Suppressor macrophage treated with lipopolysaccharide for 4 hours (primary cell): ENCODE measurements around the gene MGA.
A peak's percentile ranks its signal among the peaks of the same experiment; 100 is the strongest.

Experiments
- DNase-seq: peaks from one replicate; pipeline ENCODE4 v3.0.0-alpha.2; 2020

The MGA gene

GRCh38 chr15:41660235-41661077 lies at the start of gene MGA:
TSS of gene MGA (plus strand) at chr15:41660405.
- peak; percentile 96 for DNase-seq

- no peak for DNase-seq
These were observed 39.5 kb upstream of the MGA start for GRCh38 chr15:41620536-41621199.

DNA sequence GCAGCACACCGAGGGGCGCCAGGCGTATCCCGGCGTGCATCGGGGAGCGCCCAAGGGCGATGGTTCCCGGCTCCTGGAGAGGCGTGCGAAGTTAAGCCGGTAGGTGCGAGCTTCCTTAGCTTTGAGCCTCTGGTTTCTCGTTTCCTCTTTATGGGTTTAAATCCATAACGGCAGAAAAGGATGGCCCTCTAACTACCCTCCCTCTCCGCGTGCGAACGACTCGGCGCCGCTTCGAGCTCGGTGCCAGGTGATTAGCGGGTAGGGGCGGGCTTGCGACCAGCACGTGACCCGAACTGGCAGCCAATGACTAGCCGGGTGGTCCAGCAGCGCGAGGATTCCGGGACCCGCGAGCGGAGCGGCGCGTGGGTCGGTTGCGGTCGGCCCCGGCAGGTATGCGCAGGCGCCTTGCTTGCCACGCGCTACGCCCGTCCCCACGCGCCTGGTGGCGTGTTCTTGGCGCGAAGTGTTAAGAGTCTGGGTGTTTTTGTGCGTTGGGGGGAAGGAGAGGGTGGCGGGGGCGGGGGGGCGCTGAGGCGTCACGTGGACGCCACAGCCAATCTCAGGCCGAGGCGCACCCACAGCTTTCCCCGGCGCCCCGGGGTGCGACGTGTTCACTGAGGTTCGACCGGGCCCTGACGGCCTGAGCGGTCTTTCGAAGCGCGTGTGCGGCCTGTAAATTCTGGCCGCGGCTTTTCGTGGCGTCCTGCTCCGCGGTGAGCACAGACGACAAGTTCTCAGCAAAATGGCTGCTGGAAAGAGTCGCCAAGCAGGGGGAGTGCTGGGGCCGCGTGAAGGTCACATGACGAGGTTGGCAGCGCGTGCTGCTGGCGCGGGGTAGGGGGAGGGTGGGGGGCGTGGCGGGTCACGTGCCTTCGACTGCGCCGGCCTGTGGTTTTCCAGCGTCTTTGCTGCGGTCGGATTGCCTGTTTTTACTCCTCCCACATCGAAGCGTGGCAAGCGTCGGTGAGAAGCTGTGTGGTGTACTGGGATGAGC lies 38.7 kb upstream of the MGA start:
- DNase-seq = peak; percentile 61

DNA sequence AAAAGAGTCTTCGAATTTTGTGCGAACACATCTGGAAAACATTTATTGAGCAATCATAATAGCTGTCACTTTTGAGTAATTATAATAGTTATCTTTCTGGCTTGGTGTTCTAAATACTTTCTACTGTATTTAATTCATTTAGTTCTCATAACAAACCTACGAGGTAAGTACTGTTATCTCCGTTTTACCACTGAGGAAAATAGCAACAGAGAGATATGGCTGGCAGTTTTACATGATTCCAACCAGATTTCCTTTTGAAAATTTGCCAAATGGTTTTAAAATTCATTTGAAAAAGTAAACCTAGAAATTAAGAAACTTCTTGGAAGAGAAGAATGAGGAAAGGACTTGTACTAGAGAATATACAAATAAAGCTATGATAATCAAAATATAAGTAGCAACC lies 37.3 kb upstream of the MGA start:
- DNase-seq = no peak

DNA sequence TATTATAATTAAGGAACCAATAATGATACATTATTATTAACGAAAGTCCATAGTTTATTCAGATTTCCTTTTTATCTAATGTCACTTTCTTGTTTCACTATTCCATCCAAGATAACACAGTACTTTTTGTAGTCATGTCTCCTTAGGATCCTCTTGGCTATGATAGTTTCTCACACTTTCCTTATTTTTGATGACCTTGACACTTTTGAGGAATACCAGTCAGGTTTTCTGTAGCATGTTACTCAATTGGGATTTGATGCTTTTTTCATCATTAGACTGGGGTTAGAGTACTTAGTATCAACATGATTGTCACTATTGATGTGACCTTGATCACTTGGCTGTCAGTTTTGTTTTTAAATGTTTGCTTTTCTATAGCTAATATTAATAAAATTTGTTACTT lies 33.0 kb upstream of the MGA start:
- no peak for DNase-seq

GRCh38 chr15:41629463-41629862 lies 30.7 kb upstream of the MGA start:
- peak; percentile 84 for DNase-seq

- no peak for DNase-seq
These were observed 30.3 kb upstream of the MGA start for GRCh38 chr15:41629883-41630282.

GRCh38 chr15:41630616-41631217 lies 29.5 kb upstream of the MGA start:
- DNase-seq = peak; percentile 37

DNA sequence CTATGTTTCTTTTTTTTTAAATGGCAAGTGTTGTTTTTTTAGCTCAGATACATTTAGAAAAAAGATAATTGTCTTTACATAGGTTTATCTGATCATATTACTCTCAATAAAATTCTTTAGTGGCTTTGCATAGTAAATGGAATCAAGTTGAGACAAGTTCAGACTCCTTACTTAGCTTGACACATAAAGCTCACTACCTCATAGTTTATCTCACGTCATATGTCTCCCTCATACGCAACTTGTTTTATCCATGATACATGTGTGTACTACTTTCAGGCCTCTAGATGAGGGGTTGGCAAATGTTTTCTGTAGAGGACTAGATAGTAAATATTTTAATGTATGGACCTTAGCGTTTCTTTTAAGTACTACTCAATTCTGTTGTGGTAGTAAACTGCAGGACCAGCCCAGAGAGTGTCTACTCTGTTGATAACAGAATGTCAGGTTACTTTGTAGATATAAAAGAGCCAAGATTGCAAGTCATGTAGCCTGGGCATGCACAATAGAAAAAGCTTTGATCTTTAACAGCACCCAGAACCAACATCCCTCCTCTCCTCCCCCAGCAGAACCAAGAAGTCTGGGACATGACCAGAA lies 28.2 kb upstream of the MGA start:
- no peak for DNase-seq

GRCh38 chr15:41633609-41634008 lies 26.6 kb upstream of the MGA start:
- DNase-seq = peak; percentile 37

DNA sequence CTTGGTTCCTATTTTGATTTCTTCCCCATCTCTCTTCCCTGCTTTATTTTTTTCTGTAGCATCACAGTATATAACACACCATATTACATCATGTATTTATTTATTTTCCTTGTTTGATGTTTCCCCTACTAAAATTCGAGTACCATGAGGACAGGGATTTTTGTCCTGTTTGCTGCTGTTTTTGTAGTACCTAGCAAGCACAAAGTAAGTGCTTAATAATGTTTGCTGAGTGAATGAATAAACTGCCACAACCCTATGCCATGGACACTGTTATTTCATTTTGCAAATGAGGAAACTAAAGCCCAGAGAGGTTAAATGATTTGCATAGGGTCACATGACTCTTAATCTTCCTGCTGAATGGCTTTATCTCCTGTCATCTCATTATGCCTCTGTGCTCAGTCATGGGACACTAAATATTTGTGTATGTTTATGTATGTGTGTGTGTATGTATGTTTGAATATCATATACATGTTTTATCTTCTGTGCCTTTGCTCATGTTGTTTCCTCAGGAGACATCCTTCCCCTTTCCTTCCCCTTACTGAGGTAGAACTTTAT lies 26.1 kb upstream of the MGA start:
- DNase-seq = peak; percentile 65

DNA sequence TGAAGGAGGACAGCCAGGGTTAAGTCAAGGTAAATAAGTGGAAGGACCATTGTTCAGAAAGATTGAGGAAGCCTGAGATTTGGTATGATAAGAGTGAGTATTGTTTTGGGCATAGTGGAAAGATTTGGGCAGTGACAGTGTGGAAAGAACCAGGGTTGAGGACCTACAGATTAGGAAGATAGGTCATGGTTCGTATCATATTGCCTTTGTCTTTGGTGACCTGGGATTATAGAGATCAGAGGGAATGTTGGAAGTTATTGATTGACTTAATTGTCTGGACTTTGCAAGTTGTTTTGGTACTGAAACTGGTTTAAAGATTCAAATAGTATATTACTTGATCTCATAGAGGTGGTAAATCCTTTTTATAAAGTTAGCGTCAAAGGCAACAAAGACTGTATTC lies 23.1 kb upstream of the MGA start:
- DNase-seq = no peak

DNA sequence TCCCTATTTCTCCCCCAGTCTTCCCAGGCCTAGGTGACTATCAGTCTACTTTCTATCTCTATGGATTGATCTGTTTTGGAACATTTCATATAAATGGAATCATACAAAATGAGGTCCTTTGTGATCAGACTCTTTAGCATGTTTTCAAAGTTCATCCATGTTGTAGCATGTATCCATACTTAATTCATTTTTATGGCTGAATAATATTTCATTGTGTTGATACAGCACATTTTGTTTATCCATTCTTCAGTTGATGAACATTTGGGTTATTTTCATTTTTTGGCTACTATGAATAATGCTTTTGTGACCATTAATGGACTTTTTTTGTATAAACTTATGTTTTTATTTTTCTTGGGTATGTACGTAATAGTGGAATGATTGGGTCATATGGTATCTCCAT lies 19.2 kb upstream of the MGA start:
- no peak for DNase-seq

- DNase-seq = peak; percentile 59
These were observed 12.9 kb upstream of the MGA start for GRCh38 chr15:41647262-41647661.

DNA sequence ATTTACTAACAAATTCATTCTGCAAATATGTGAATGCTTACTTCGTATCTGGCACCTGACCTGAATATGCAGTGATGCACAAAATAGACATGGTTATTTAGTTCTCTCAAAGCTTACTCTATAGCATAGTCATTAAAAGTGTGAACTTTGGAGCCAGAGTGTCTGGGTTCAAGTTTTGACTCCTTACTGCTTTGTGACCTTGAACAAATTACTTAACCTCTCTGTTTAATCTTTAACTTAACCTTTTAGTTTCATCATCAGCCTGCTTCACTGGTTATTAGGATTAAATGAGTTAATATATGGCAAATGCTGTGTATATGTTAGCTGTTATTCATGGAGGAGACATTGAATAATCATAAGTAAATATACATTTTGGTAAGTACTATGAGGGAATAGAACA lies 12.1 kb upstream of the MGA start:
- no peak for DNase-seq

GRCh38 chr15:41648770-41649169 lies 11.4 kb upstream of the MGA start:
- no peak for DNase-seq

- DNase-seq = no peak
These were observed 9.4 kb upstream of the MGA start for GRCh38 chr15:41650806-41651205.

DNA sequence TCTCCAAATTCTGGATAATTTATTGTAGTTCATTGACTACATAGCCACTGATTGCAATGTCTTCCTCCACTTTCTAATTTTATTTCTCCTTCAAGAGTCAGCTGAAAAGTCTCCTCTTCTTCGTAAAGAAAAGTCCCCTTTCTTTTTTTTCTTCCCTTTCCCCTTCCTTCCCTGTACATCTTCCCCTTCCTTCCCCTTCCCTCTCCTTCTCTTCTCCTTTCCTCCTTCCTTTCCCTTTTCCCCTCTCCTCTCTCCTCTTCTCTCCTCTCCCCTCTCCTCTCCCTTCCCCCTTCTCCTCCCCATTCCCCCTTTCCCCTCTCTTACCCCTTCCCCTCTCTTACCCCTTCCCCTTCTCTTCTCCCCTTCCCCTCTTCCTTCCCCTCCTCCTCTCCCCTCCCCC lies 8.8 kb upstream of the MGA start:
- DNase-seq = no peak

DNA sequence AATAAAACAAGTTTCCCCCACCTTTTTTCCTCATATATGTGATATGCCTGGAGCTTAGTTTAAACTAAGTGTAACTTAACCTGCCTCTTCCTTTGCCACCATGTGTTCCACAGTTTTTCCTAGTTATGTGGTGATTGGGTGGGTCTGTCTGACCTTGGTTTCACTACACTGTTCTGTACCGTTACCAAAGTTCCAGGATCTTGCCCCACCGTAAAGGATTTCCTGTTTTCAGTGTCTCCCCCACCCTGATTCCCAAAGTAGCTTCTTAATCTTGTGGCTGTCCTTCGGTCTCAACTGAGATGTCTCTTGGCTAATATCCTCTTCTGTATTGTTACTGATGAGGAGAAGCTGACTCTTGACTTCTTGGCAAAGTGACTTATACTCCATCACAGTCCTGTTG lies 6.4 kb upstream of the MGA start:
- DNase-seq = no peak

DNA sequence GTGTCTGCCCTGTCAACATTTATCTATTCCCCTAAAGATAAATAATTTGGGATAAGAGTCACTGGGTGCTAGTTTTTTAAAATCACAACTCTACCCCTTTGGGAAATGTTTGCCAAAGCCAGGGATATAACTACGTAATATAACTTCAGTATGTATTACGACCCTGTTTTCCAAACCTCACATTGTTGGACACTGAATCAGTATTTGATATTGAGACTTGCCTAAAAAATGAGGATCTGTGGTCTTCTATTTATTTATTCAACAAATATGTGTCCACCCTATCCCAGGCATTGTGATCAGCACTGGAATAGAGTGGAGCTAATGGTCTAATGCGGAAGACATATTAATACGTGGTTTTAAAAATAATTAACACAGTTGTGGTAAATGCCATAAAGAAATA lies 4.5 kb upstream of the MGA start:
- DNase-seq = no peak

- no peak for DNase-seq
These were observed 4.0 kb upstream of the MGA start for GRCh38 chr15:41656188-41656587.

GRCh38 chr15:41658689-41659088 lies 1.5 kb upstream of the MGA start:
- no peak for DNase-seq
